ENCODE results near the gene KARS1.

KARS1 gene

DNA sequence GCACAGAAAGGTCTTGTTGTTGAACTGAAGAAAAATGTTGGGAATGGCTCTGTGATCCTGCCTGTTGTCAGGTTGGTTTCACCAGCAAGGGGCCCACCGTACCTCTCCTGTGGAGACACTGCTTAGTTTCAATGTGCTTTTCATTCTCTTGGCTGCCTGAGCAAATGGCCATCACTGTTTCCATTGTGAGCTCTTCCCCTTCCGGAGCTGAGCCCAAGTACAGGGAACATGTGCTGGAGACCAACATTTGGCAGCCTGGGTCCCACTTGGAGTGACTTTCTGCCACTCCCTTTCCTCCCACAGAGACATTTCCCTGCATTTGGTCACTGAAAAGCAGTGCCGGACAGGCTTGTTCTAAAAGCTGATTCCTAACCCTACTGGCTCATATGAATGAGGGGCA, 58.2 kb downstream of the KARS1 start:
- Histone ChIP-seq H3K18ac (ENCODE audit: low read length) (no peak overlapping the region), H3K4ac (ENCODE audit: low read depth, low read length) (no peak overlapping the region), H2BK120ac (ENCODE audit: low read depth, low read length) (no peak overlapping the region), H3K27me3 (ENCODE audit: insufficient read depth, low read length, poor library complexity) (no peaks in the 10 kb centered on the region), H3K79me2 (ENCODE audit: control insufficient read depth, insufficient read depth, low read length) (no peaks in the 10 kb centered on the region), H3K4me1 (ENCODE audit: control insufficient read depth, low read depth, low read length) (peaks cover 5% of the 10 kb centered on the region), H3K79me1 (ENCODE audit: low read length) (no peaks in the 10 kb centered on the region), H4K5ac (ENCODE audit: low read length) (no peak overlapping the region), H3K23ac (ENCODE audit: low read length) (no peak overlapping the region), H2BK5ac (ENCODE audit: low read length) (no peak overlapping the region), H2AK5ac (ENCODE audit: low read length) (no peak overlapping the region), H3K27ac (ENCODE audit: low read depth, low read length) (no peak overlapping the region), H3K36me3 (ENCODE audit: control insufficient read depth, insufficient read depth, low read length) (no peaks in the 10 kb centered on the region), H3K4me3 (ENCODE audit: low read length) (no peak overlapping the region), H3K56ac (ENCODE audit: low read length) (no peak overlapping the region), H3K9ac (ENCODE audit: low read length) (no peak overlapping the region), H3K4me2 (ENCODE audit: low read length) (no peak overlapping the region), H2BK15ac (replicated peaks; ENCODE audit: low read depth) (no peak overlapping the region), H4K8ac (ENCODE audit: low read depth, low read length) (no peak overlapping the region)
- no CpG with 5 or more reads among the region's 3 CpGs for WGBS (ENCODE audit: extremely low coverage, insufficient coverage, low lambda C conversion rate)
- DNase-seq = no peak

DNA sequence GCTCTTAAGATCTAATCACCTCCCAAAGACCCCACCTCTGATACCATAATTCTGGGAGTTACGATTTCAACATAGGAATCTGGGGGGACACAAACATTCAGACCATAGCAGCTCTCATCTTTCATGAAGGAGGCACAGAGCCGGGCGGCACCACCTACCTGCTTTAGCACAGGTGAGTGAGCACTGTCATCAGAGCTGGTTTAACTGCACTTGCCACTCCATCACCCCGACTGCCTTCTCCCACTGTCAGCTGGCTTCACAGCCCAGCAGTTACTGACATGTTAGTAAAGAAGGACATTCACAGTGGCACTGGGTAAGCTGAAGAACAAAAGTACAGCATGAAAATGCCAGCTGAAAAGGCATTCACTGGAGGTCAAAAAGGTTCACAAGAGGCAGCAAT, 58.7 kb downstream of the KARS1 start:
- no peak overlapping the region for H3K56ac ChIP-seq (ENCODE audit: low read length)
- DNase-seq = no peak
- no peak overlapping the region for H4K8ac ChIP-seq (ENCODE audit: low read depth, low read length)
- no peak overlapping the region for H3K9ac ChIP-seq (ENCODE audit: low read length)
- no CpG with 5 or more reads among the region's 4 CpGs for WGBS (ENCODE audit: extremely low coverage, insufficient coverage, low lambda C conversion rate)
- H3K27ac ChIP-seq (ENCODE audit: low read depth, low read length) = no peak overlapping the region
- no peaks in the 10 kb centered on the region for H3K79me1 ChIP-seq (ENCODE audit: low read length)
- no peaks in the 10 kb centered on the region for H3K79me2 ChIP-seq (ENCODE audit: control insufficient read depth, insufficient read depth, low read length)
- H3K4ac ChIP-seq (ENCODE audit: low read depth, low read length) = no peak overlapping the region
- no peak overlapping the region for H3K4me2 ChIP-seq (ENCODE audit: low read length)
- no peak overlapping the region for H2AK5ac ChIP-seq (ENCODE audit: low read length)
- no peak overlapping the region for H4K5ac ChIP-seq (ENCODE audit: low read length)
- H3K18ac ChIP-seq (ENCODE audit: low read length) = no peak overlapping the region
- no peak overlapping the region for H2BK120ac ChIP-seq (ENCODE audit: low read depth, low read length)
- H2BK15ac ChIP-seq (replicated peaks; ENCODE audit: low read depth) = no peak overlapping the region
- H3K4me3 ChIP-seq (ENCODE audit: low read length) = no peak overlapping the region
- no peaks in the 10 kb centered on the region for H3K27me3 ChIP-seq (ENCODE audit: insufficient read depth, low read length, poor library complexity)
- no peak overlapping the region for H2BK5ac ChIP-seq (ENCODE audit: low read length)
- H3K4me1 ChIP-seq (ENCODE audit: control insufficient read depth, low read depth, low read length) = peaks cover 5% of the 10 kb centered on the region
- no peaks in the 10 kb centered on the region for H3K36me3 ChIP-seq (ENCODE audit: control insufficient read depth, insufficient read depth, low read length)
- no peak overlapping the region for H3K23ac ChIP-seq (ENCODE audit: low read length)

DNA sequence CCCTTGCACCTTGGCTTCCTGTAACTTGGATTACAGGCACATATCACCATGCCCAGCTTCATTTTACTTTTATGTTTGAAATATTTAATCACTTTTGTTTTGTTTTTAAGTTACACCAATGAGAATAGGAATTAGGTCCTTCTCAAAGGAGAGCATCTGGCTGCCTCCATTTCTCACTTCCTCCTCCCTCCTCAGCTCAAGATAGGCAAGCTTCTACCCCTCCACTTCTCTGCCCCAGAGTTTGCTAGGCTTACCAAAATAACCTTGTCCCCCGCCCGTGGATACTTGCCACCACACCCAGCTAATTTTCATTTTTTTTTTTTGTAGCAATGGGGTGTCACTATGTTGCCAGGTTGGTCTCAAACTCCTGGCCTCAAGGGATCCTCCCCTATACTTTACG, 63.4 kb downstream of the KARS1 start:
- H3K56ac ChIP-seq (ENCODE audit: low read length) = no peak overlapping the region
- no peak overlapping the region for H4K5ac ChIP-seq (ENCODE audit: low read length)
- no peaks in the 10 kb centered on the region for H3K79me1 ChIP-seq (ENCODE audit: low read length)
- no peaks in the 10 kb centered on the region for H3K36me3 ChIP-seq (ENCODE audit: control insufficient read depth, insufficient read depth, low read length)
- H3K4me3 ChIP-seq (ENCODE audit: low read length) = no peak overlapping the region
- WGBS (ENCODE audit: extremely low coverage, insufficient coverage, low lambda C conversion rate) = no CpG with 5 or more reads among the region's 3 CpGs
- no peak overlapping the region for H3K4ac ChIP-seq (ENCODE audit: low read depth, low read length)
- no peak overlapping the region for H2BK120ac ChIP-seq (ENCODE audit: low read depth, low read length)
- H2BK5ac ChIP-seq (ENCODE audit: low read length) = no peak overlapping the region
- H3K27ac ChIP-seq (ENCODE audit: low read depth, low read length) = no peak overlapping the region
- H3K79me2 ChIP-seq (ENCODE audit: control insufficient read depth, insufficient read depth, low read length) = no peaks in the 10 kb centered on the region
- no peak overlapping the region for H2AK5ac ChIP-seq (ENCODE audit: low read length)
- H2BK15ac ChIP-seq (replicated peaks; ENCODE audit: low read depth) = no peak overlapping the region
- no peak overlapping the region for H3K9ac ChIP-seq (ENCODE audit: low read length)
- no peak overlapping the region for H4K8ac ChIP-seq (ENCODE audit: low read depth, low read length)
- no peaks in the 10 kb centered on the region for H3K27me3 ChIP-seq (ENCODE audit: insufficient read depth, low read length, poor library complexity)
- no peaks in the 10 kb centered on the region for H3K4me1 ChIP-seq (ENCODE audit: control insufficient read depth, low read depth, low read length)
- no peak overlapping the region for H3K18ac ChIP-seq (ENCODE audit: low read length)
- DNase-seq = no peak
- no peak overlapping the region for H3K4me2 ChIP-seq (ENCODE audit: low read length)
- no peak overlapping the region for H3K23ac ChIP-seq (ENCODE audit: low read length)

DNA sequence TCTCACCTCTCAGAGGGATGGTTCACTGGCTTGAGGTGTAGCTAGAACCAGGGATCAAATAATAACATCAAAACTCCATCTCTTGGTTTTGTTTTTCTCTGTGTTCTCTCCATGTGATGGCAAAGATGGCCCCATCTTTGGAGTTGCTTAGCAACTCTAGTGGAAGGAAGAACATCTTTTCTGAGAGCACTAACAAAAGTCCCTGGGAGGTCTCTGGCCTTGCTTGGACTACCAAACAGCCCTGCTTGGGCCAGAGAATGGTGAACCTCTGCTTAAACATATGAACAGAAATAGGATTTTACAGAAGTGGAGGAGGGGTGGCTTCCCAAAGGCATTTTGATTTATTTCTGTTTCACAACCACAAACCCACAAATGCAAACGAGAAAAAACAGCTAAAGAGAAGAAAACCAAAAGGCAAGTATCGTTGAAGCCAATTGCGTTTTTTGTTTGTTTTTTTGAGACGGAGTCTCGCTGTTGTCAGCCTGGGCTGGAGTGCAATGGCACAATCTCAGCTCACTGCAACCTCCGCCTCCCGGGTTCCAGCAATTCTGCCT, 68.1 kb downstream of the KARS1 start:
- Histone ChIP-seq H3K9ac (ENCODE audit: low read length) (no peak overlapping the region), H3K36me3 (ENCODE audit: control insufficient read depth, insufficient read depth, low read length) (peaks cover 3% of the 10 kb centered on the region), H3K27ac (ENCODE audit: low read depth, low read length) (no peak overlapping the region), H2AK5ac (ENCODE audit: low read length) (no peak overlapping the region), H2BK5ac (ENCODE audit: low read length) (no peak overlapping the region), H3K56ac (ENCODE audit: low read length) (no peak overlapping the region), H3K4me2 (ENCODE audit: low read length) (no peak overlapping the region), H3K23ac (ENCODE audit: low read length) (no peak overlapping the region), H3K18ac (ENCODE audit: low read length) (no peak overlapping the region), H2BK120ac (ENCODE audit: low read depth, low read length) (no peak overlapping the region), H4K5ac (ENCODE audit: low read length) (no peak overlapping the region), H4K8ac (ENCODE audit: low read depth, low read length) (no peak overlapping the region), H2BK15ac (replicated peaks; ENCODE audit: low read depth) (no peak overlapping the region), H3K79me1 (ENCODE audit: low read length) (peaks cover 2% of the 10 kb centered on the region), H3K4me1 (ENCODE audit: control insufficient read depth, low read depth, low read length) (no peaks in the 10 kb centered on the region), H3K27me3 (ENCODE audit: insufficient read depth, low read length, poor library complexity) (no peaks in the 10 kb centered on the region), H3K4me3 (ENCODE audit: low read length) (no peak overlapping the region), H3K79me2 (ENCODE audit: control insufficient read depth, insufficient read depth, low read length) (no peaks in the 10 kb centered on the region), H3K4ac (ENCODE audit: low read depth, low read length) (no peak overlapping the region)
- no CpG with 5 or more reads among the region's 7 CpGs for WGBS (ENCODE audit: extremely low coverage, insufficient coverage, low lambda C conversion rate)
- DNase-seq = no peak

DNA sequence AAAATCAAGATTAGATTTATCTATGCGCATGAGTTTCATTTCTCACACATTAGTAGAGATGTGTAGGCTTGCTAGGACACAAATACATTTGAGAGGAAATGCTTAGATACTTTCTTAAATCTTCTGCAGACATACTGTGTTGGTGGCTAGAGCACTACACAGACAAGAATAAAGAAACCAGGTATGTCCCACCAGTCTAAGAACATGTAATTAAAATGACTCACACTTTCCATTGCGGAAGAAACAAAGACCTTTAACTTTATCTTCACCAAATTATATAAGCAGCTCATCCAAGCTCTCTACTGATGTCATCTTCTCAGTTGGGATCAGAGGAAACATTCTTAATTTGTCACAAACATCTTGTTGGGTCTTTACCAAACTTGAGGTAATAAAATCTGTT, 68.7 kb downstream of the KARS1 start:
- Histone ChIP-seq H3K79me2 (ENCODE audit: control insufficient read depth, insufficient read depth, low read length) (no peaks in the 10 kb centered on the region), H3K4me3 (ENCODE audit: low read length) (no peak overlapping the region), H4K8ac (ENCODE audit: low read depth, low read length) (no peak overlapping the region), H3K27ac (ENCODE audit: low read depth, low read length) (no peak overlapping the region), H3K36me3 (ENCODE audit: control insufficient read depth, insufficient read depth, low read length) (peaks cover 3% of the 10 kb centered on the region), H3K9ac (ENCODE audit: low read length) (no peak overlapping the region), H2AK5ac (ENCODE audit: low read length) (no peak overlapping the region), H2BK5ac (ENCODE audit: low read length) (no peak overlapping the region), H3K56ac (ENCODE audit: low read length) (no peak overlapping the region), H4K5ac (ENCODE audit: low read length) (no peak overlapping the region), H3K18ac (ENCODE audit: low read length) (no peak overlapping the region), H2BK15ac (replicated peaks; ENCODE audit: low read depth) (no peak overlapping the region), H3K79me1 (ENCODE audit: low read length) (peaks cover 2% of the 10 kb centered on the region), H3K4me2 (ENCODE audit: low read length) (no peak overlapping the region), H2BK120ac (ENCODE audit: low read depth, low read length) (no peak overlapping the region), H3K4me1 (ENCODE audit: control insufficient read depth, low read depth, low read length) (no peaks in the 10 kb centered on the region), H3K4ac (ENCODE audit: low read depth, low read length) (no peak overlapping the region), H3K23ac (ENCODE audit: low read length) (no peak overlapping the region), H3K27me3 (ENCODE audit: insufficient read depth, low read length, poor library complexity) (no peaks in the 10 kb centered on the region)
- no CpG with 5 or more reads among the region's 2 CpGs for WGBS (ENCODE audit: extremely low coverage, insufficient coverage, low lambda C conversion rate)
- no peak for DNase-seq

DNA sequence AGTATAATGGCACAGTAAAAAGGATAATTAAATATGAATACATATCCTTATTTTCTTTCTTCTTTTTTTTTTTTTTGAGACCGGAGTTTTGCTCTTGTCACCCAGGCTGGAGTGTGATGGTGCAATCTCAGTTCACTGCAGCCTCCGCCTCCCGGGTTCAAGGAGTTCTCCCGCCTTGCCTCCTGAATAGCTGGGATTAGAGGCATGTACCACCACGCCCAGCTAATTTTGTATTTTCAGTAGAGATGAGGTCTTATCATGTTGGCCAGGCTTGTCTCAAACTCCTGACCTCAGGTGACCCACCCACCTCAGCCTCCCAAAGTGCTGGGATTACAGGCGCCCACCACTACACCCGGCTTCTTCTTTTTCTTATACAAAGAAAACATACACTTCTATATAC, 69.3 kb downstream of the KARS1 start:
- H2AK5ac ChIP-seq (ENCODE audit: low read length) = no peak overlapping the region
- no peak overlapping the region for H3K27ac ChIP-seq (ENCODE audit: low read depth, low read length)
- H2BK5ac ChIP-seq (ENCODE audit: low read length) = no peak overlapping the region
- H3K18ac ChIP-seq (ENCODE audit: low read length) = no peak overlapping the region
- no peak for DNase-seq
- H4K8ac ChIP-seq (ENCODE audit: low read depth, low read length) = no peak overlapping the region
- peaks cover 2% of the 10 kb centered on the region for H3K79me1 ChIP-seq (ENCODE audit: low read length)
- H3K56ac ChIP-seq (ENCODE audit: low read length) = no peak overlapping the region
- H3K79me2 ChIP-seq (ENCODE audit: control insufficient read depth, insufficient read depth, low read length) = no peaks in the 10 kb centered on the region
- H4K5ac ChIP-seq (ENCODE audit: low read length) = no peak overlapping the region
- no peak overlapping the region for H3K23ac ChIP-seq (ENCODE audit: low read length)
- WGBS (ENCODE audit: extremely low coverage, insufficient coverage, low lambda C conversion rate) = no CpG with 5 or more reads among the region's 7 CpGs
- H2BK120ac ChIP-seq (ENCODE audit: low read depth, low read length) = no peak overlapping the region
- H2BK15ac ChIP-seq (replicated peaks; ENCODE audit: low read depth) = no peak overlapping the region
- no peaks in the 10 kb centered on the region for H3K4me1 ChIP-seq (ENCODE audit: control insufficient read depth, low read depth, low read length)
- no peak overlapping the region for H3K4me2 ChIP-seq (ENCODE audit: low read length)
- peaks cover 5% of the 10 kb centered on the region for H3K36me3 ChIP-seq (ENCODE audit: control insufficient read depth, insufficient read depth, low read length)
- no peaks in the 10 kb centered on the region for H3K27me3 ChIP-seq (ENCODE audit: insufficient read depth, low read length, poor library complexity)
- no peak overlapping the region for H3K4ac ChIP-seq (ENCODE audit: low read depth, low read length)
- no peak overlapping the region for H3K9ac ChIP-seq (ENCODE audit: low read length)
- H3K4me3 ChIP-seq (ENCODE audit: low read length) = no peak overlapping the region

Measured in mesendoderm (in vitro differentiated cells).